K562 (cell line): ENCODE results near the gene CFAP52. TPM values are rescaled to one million over a fixed set of nuclear protein-coding genes. Genes with fewer than 3 reads are reported as not detected.

Experiments
- polyA plus RNA-seq, 8 experiments: library from polyadenylated mRNA; depleted of rRNA in 4 of 8; stranded (reverse) in 5 of 8; unstranded in 3 of 8; fragments of >200 nt; fragmentation: Nextera tagmentation in 2 of 8; fragmentation: Illumina TruSeq in 1 of 8; extraction: Ambion mirVana in 2 of 8; extraction: Trizol in 1 of 8; gene quantifications; 2 replicates each; pipeline versions ENCODE4 v1.2.1 to v1.2.3, GENCODE V29; 2011 to 2014; ENCODE audit warnings: inconsistent platforms in 1 of 8, missing spikeins in 1 of 8
- total RNA-seq, 7 experiments: library from RNA; depleted of rRNA in 6 of 7; stranded (reverse); fragments of >200 nt in 6 of 7; fragmentation: Illumina TruSeq in 2 of 7; extraction: Trizol in 2 of 7; gene quantifications; 2 replicates each; pipeline versions ENCODE4 v1.2.1 to v1.2.3, GENCODE V29; 2011 to 2021; ENCODE audit warnings: low replicate concordance in 1 of 7

Gene CFAP52
- total and polyA plus RNA-seq, 9 of the 15 experiments (the other 6 are each of a cell fraction or from before 2014, with no cell fraction given), result not detected

Other genes with a start within 250 kb of the CFAP52 start
- gene STX8, start 822 bp upstream of the CFAP52 start, total RNA-seq (2014; rRNA removed), result 15.6 and 19.6 TPM in 2 replicates
- 20.1 and 22.5 TPM in 2 replicates for gene STX8, start 822 bp upstream of the CFAP52 start, total RNA-seq (2014; rRNA removed; fragmentation: Illumina TruSeq; extraction: Trizol)
- 22.1 and 22.8 TPM in 2 replicates for gene STX8, start 822 bp upstream of the CFAP52 start, total RNA-seq (2015; rRNA removed; fragmentation: Illumina TruSeq; extraction: Trizol)
- 14.5 and 14.6 TPM in 2 replicates for gene STX8, start 822 bp upstream of the CFAP52 start, total RNA-seq (2021)
- 20.8 and 26.6 TPM in 2 replicates for gene STX8, start 822 bp upstream of the CFAP52 start, polyA plus RNA-seq (2011; rRNA removed)
- 15.6 and 17.3 TPM in 2 replicates for gene STX8, start 822 bp upstream of the CFAP52 start, polyA plus RNA-seq (2014; fragmentation: Illumina TruSeq; extraction: Trizol)
- 10 to 100 TPM; 40.8 to 42.5 TPM for gene STX8, start 822 bp upstream of the CFAP52 start, polyA plus RNA-seq (2014; fragmentation: Nextera tagmentation; extraction: Ambion mirVana)
- 19.6 and 23.1 TPM in 2 replicates for gene STX8, start 822 bp upstream of the CFAP52 start, polyA plus RNA-seq (2014; rRNA removed)
- gene USP43, start 68.9 kb downstream of the CFAP52 start, total RNA-seq (2014; rRNA removed), result 0.05 and 0.12 TPM in 2 replicates
- gene USP43, start 68.9 kb downstream of the CFAP52 start, total RNA-seq (2014; rRNA removed; fragmentation: Illumina TruSeq; extraction: Trizol), result 0.07 TPM in 1 of 2 replicates, not detected in the other
- 0.11 TPM in 2 replicates for gene USP43, start 68.9 kb downstream of the CFAP52 start, total RNA-seq (2015; rRNA removed; fragmentation: Illumina TruSeq; extraction: Trizol)
- 0.09 and 0.18 TPM in 2 replicates for gene USP43, start 68.9 kb downstream of the CFAP52 start, total RNA-seq (2021)
- 0.04 and 0.08 TPM in 2 replicates for gene USP43, start 68.9 kb downstream of the CFAP52 start, polyA plus RNA-seq (2011; rRNA removed)
- 0.07 and 0.10 TPM in 2 replicates for gene USP43, start 68.9 kb downstream of the CFAP52 start, polyA plus RNA-seq (2014; fragmentation: Illumina TruSeq; extraction: Trizol)
- under 1 TPM in 1 of 2 experiments, not detected in 1; 0.01 TPM for gene USP43, start 68.9 kb downstream of the CFAP52 start, polyA plus RNA-seq (2014; fragmentation: Nextera tagmentation; extraction: Ambion mirVana)
- 0.05 TPM in 2 replicates for gene USP43, start 68.9 kb downstream of the CFAP52 start, polyA plus RNA-seq (2014; rRNA removed)
- gene DHRS7C, start 214.9 kb downstream of the CFAP52 start, total RNA-seq (2014; rRNA removed), result not detected in 2 replicates
- gene DHRS7C, start 214.9 kb downstream of the CFAP52 start, total RNA-seq (2014; rRNA removed; fragmentation: Illumina TruSeq; extraction: Trizol), result not detected in 2 replicates
- gene DHRS7C, start 214.9 kb downstream of the CFAP52 start, total RNA-seq (2015; rRNA removed; fragmentation: Illumina TruSeq; extraction: Trizol), result not detected in 2 replicates
- not detected in 2 replicates for gene DHRS7C, start 214.9 kb downstream of the CFAP52 start, total RNA-seq (2021)
- gene DHRS7C, start 214.9 kb downstream of the CFAP52 start, polyA plus RNA-seq (2011; rRNA removed), result not detected in 2 replicates
- gene DHRS7C, start 214.9 kb downstream of the CFAP52 start, polyA plus RNA-seq (2014; fragmentation: Illumina TruSeq; extraction: Trizol), result not detected in 2 replicates
- gene DHRS7C, start 214.9 kb downstream of the CFAP52 start, polyA plus RNA-seq (2014; fragmentation: Nextera tagmentation; extraction: Ambion mirVana), result not detected
- not detected in 2 replicates for gene DHRS7C, start 214.9 kb downstream of the CFAP52 start, polyA plus RNA-seq (2014; rRNA removed)
- not detected in 2 replicates for gene GSG1L2, start 245.4 kb downstream of the CFAP52 start, total RNA-seq (2014; rRNA removed)
- not detected in 2 replicates for gene GSG1L2, start 245.4 kb downstream of the CFAP52 start, total RNA-seq (2014; rRNA removed; fragmentation: Illumina TruSeq; extraction: Trizol)
- gene GSG1L2, start 245.4 kb downstream of the CFAP52 start, total RNA-seq (2015; rRNA removed; fragmentation: Illumina TruSeq; extraction: Trizol), result not detected in 2 replicates
- gene GSG1L2, start 245.4 kb downstream of the CFAP52 start, total RNA-seq (2021), result not detected in 2 replicates
- not detected in 2 replicates for gene GSG1L2, start 245.4 kb downstream of the CFAP52 start, polyA plus RNA-seq (2011; rRNA removed)
- gene GSG1L2, start 245.4 kb downstream of the CFAP52 start, polyA plus RNA-seq (2014; fragmentation: Illumina TruSeq; extraction: Trizol), result not detected in 2 replicates
- gene GSG1L2, start 245.4 kb downstream of the CFAP52 start, polyA plus RNA-seq (2014; fragmentation: Nextera tagmentation; extraction: Ambion mirVana), result not detected
- gene GSG1L2, start 245.4 kb downstream of the CFAP52 start, polyA plus RNA-seq (2014; rRNA removed), result not detected in 2 replicates
- not detected in 2 replicates for gene GLP2R, start 249.3 kb downstream of the CFAP52 start, total RNA-seq (2014; rRNA removed)
- not detected in 2 replicates for gene GLP2R, start 249.3 kb downstream of the CFAP52 start, total RNA-seq (2014; rRNA removed; fragmentation: Illumina TruSeq; extraction: Trizol)
- not detected in 2 replicates for gene GLP2R, start 249.3 kb downstream of the CFAP52 start, total RNA-seq (2015; rRNA removed; fragmentation: Illumina TruSeq; extraction: Trizol)
- not detected in 2 replicates for gene GLP2R, start 249.3 kb downstream of the CFAP52 start, total RNA-seq (2021)
- not detected in 2 replicates for gene GLP2R, start 249.3 kb downstream of the CFAP52 start, polyA plus RNA-seq (2011; rRNA removed)
- not detected in 2 replicates for gene GLP2R, start 249.3 kb downstream of the CFAP52 start, polyA plus RNA-seq (2014; fragmentation: Illumina TruSeq; extraction: Trizol)
- gene GLP2R, start 249.3 kb downstream of the CFAP52 start, polyA plus RNA-seq (2014; fragmentation: Nextera tagmentation; extraction: Ambion mirVana), result not detected
- gene GLP2R, start 249.3 kb downstream of the CFAP52 start, polyA plus RNA-seq (2014; rRNA removed), result not detected in 2 replicates